AG09309 (cell line): ENCODE results near the gene EIF3K.

Source experiments
- DNase-seq: peaks from one replicate; pipeline ENCODE4 v3.0.0-alpha.2; 2010; ENCODE audit warnings: low read depth
- H3K4me3 ChIP-seq: 2 replicates; pipeline ENCODE4 v1.5.1; 2011; ENCODE audit warnings: mild to moderate bottlenecking, low read depth, low read length, moderate library complexity; ENCODE audit not compliant: control insufficient read depth
- CTCF ChIP-seq: IDR thresholded peaks from 2 replicates; pipeline ENCODE4 v1.5.1; 2011; ENCODE audit warnings: mild to moderate bottlenecking, low read depth, low read length, inconsistent platforms; ENCODE audit not compliant: insufficient read depth, control insufficient read depth; ENCODE audit errors: missing control alignments

Gene EIF3K

GRCh38 chr19:38650172-38650775 is 31.3 kb downstream of the EIF3K start:
- DNase-seq, result no peak
- TF ChIP-seq CTCF, result no peak

GRCh38 chr19:38650911-38651584 is 32.1 kb downstream of the EIF3K start:
- no peak for DNase-seq
- TF ChIP-seq CTCF, result peak; percentile 9
- no peak overlapping the region for H3K4me3 ChIP-seq

More at GRCh38 chr19:38650172-38650775, 31.3 kb downstream of the EIF3K start:
- peak overlapping the region; percentile 91 for H3K4me3 ChIP-seq

- no peak for TF ChIP-seq CTCF
- DNase-seq, result no peak
- no peak overlapping the region for H3K4me3 ChIP-seq
Observed at GRCh38 chr19:38653028-38653571, 34.1 kb downstream of the EIF3K start.

- TF ChIP-seq CTCF, result no peak
- no peak for DNase-seq
- H3K4me3 ChIP-seq, result no peak overlapping the region
Observed at GRCh38 chr19:38654628-38655055, 35.7 kb downstream of the EIF3K start.

- no peak overlapping the region for H3K4me3 ChIP-seq
- no peak for DNase-seq
- no peak for TF ChIP-seq CTCF
Observed at GRCh38 chr19:38655148-38655824, 36.3 kb downstream of the EIF3K start.

GRCh38 chr19:38656171-38656981 is 37.4 kb downstream of the EIF3K start:
- DNase-seq, result no peak
- no peak for TF ChIP-seq CTCF
- H3K4me3 ChIP-seq, result no peak overlapping the region
